Measurements from ENCODE around the gene SLC6A2. TPM values are rescaled to one million over a fixed set of nuclear protein-coding genes. Genes with fewer than 3 reads are reported as not detected.

Gene SLC6A2
- total and polyA plus RNA-seq, 8 donors, result 0.13 to 0.73 TPM; not detected in 6

DNA sequence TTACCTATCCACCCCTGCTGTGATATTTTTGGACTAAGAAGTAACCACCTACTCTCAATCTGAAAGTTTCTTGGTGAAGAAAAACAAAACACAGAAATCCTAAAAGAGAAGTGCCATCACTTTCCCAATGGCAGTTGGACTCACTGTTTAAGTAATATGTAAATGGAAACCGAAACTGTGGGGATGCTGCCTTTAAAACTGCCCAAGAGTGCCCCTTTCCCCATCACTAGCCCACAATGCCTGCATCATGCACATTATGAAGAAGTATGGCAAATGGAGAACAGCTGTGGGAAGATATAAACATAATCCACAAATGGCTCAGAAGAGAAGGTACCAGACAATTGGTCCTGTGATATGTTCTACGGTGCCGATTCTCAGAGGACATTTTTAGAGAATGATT is 33.5 kb upstream of the SLC6A2 start:
- no peaks in the 10 kb centered on the region for H3K36me3 ChIP-seq
- DNase-seq, result no peak
- intact Hi-C loops (cut with DNase I; ENCODE audit: low total_unique reads), result no loop called here
- TF ChIP-seq, protein P1, sequence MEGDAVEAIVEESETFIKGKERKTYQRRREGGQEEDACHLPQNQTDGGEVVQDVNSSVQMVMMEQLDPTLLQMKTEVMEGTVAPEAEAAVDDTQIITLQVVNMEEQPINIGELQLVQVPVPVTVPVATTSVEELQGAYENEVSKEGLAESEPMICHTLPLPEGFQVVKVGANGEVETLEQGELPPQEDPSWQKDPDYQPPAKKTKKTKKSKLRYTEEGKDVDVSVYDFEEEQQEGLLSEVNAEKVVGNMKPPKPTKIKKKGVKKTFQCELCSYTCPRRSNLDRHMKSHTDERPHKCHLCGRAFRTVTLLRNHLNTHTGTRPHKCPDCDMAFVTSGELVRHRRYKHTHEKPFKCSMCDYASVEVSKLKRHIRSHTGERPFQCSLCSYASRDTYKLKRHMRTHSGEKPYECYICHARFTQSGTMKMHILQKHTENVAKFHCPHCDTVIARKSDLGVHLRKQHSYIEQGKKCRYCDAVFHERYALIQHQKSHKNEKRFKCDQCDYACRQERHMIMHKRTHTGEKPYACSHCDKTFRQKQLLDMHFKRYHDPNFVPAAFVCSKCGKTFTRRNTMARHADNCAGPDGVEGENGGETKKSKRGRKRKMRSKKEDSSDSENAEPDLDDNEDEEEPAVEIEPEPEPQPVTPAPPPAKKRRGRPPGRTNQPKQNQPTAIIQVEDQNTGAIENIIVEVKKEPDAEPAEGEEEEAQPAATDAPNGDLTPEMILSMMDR (IDR thresholded peaks at IDR 0.05), result no peak
- TF ChIP-seq EP300 (IDR thresholded peaks at IDR 0.05) (no peak), POLR2A (IDR thresholded peaks at IDR 0.05) (no peak), POLR2AphosphoS5 (IDR thresholded peaks at IDR 0.05) (no peak)
- no peak overlapping the region for H3K4me3 ChIP-seq
- H3K9me3 ChIP-seq, result no peaks in the 10 kb centered on the region
- H3K27ac ChIP-seq, result no peak overlapping the region
- WGBS, 5 donors, result 78 to 91% (median 80%) methylated on average over 3 of the region's 3 CpGs
- H3K27me3 ChIP-seq, result no peaks in the 10 kb centered on the region
- H3K4me1 ChIP-seq, result no peaks in the 10 kb centered on the region

DNA sequence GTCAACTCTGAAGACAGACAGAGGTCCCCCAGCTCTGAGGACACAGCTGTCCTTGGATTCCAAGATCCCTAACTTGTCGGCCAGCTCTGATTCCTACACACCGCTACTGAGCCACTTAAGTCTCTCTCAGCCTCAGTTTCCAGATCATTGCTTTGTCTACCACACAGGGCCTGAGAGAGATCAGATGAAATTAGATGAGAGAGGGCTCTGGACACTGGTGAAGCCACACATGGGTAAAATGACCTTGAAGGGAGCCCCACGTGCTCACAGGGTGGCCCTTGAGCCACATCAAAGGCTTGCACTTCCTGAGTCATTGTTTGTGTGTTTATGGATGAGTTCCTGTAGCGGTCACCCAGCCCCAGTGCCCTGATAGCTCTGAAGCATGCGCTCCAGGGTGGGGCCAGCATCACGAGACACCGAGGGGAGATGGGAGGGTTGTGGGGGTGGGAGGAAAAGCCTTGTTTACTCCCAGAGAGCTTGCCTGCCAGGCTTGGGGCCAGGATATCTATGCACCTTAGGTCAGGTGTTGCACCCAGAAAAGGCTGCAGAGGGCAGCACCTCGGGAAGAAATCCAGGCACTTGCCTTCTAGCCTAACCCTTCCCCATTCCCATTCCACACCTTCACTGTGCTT is 32.7 kb upstream of the SLC6A2 start:
- H3K27me3 ChIP-seq, result no peaks in the 10 kb centered on the region
- DNase-seq, result no peak
- H3K9me3 ChIP-seq, result no peaks in the 10 kb centered on the region
- H3K4me3 ChIP-seq, result no peak overlapping the region
- TF ChIP-seq POLR2A (IDR thresholded peaks at IDR 0.05) (no peak), EP300 (IDR thresholded peaks at IDR 0.05) (no peak), POLR2AphosphoS5 (IDR thresholded peaks at IDR 0.05) (no peak)
- TF ChIP-seq, protein P1 (IDR thresholded peaks at IDR 0.05), result no peak
- H3K27ac ChIP-seq, result no peak overlapping the region
- WGBS, 5 donors, result 32 to 55% (median 41%) methylated on average over 7 to 8 of the region's 8 CpGs
- no peaks in the 10 kb centered on the region for H3K36me3 ChIP-seq
- intact Hi-C loops (cut with DNase I; ENCODE audit: low total_unique reads), result no loop called here
- H3K4me1 ChIP-seq, result no peaks in the 10 kb centered on the region

DNA sequence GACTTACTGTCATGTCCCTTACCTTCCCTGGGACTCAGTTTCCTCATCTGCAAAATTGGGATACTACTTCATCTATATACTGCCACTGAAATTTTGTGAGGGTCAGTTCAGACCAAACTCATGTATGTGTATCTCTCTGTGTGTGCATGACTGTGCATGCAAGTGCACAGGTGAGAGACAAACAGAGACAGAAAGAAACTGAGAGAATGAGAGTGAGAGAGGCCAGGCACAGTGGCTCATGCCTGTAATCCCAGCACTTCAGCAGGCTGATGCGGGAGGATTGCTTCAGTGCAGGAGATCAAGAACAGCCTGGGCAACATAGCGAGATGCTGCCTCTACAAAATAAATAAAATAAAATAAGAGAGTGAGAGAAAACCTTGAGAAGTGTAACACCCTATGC is 32.1 kb upstream of the SLC6A2 start:
- TF ChIP-seq POLR2A (IDR thresholded peaks at IDR 0.05) (no peak), EP300 (IDR thresholded peaks at IDR 0.05) (no peak), POLR2AphosphoS5 (IDR thresholded peaks at IDR 0.05) (no peak)
- TF ChIP-seq, protein P1 (IDR thresholded peaks at IDR 0.05), result no peak
- Histone ChIP-seq H3K27me3 (no peaks in the 10 kb centered on the region), H3K4me3 (no peak overlapping the region), H3K36me3 (no peaks in the 10 kb centered on the region), H3K4me1 (no peaks in the 10 kb centered on the region), H3K9me3 (no peaks in the 10 kb centered on the region), H3K27ac (no peak overlapping the region)
- DNase-seq, result no peak
- intact Hi-C loops (cut with DNase I; ENCODE audit: low total_unique reads), result no loop called here
- WGBS, 5 donors, result 66 to 98% (median 97%) methylated on average over 2 of the region's 2 CpGs

DNA sequence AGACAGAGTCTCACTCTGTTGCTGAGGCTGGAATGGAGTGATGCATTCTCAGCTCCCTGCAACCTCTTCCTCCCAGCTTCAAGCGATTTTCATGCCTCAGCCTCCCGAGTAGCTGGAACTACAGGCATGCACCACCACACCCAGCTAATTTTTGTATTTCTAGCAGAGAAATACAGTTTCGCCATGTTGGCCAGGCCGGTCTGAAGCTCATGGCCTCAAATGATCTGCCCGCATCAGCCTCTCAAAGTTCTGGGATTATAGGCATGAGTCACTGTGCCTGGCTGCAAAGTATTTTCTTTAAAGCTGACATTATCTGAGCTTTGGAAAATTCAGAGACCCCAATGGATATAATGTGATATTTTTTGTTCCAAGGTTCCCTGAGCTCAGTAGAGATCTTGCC is 31.1 kb upstream of the SLC6A2 start:
- no peak overlapping the region for H3K4me3 ChIP-seq
- H3K27me3 ChIP-seq, result no peaks in the 10 kb centered on the region
- TF ChIP-seq POLR2AphosphoS5 (IDR thresholded peaks at IDR 0.05) (no peak), EP300 (IDR thresholded peaks at IDR 0.05) (no peak), POLR2A (IDR thresholded peaks at IDR 0.05) (no peak)
- TF ChIP-seq, protein P1 (IDR thresholded peaks at IDR 0.05), result no peak
- H3K9me3 ChIP-seq, result no peaks in the 10 kb centered on the region
- intact Hi-C loops (cut with DNase I; ENCODE audit: low total_unique reads), result no loop called here
- 92 to 96% (median 95%) methylated on average over 5 of the region's 5 CpGs for WGBS, 5 donors
- no peak for DNase-seq
- no peaks in the 10 kb centered on the region for H3K36me3 ChIP-seq
- no peaks in the 10 kb centered on the region for H3K4me1 ChIP-seq
- H3K27ac ChIP-seq, result no peak overlapping the region
